NCI-H460 (cell line): ENCODE results near the gene DCAF4. TPM values are rescaled to one million over a fixed set of nuclear protein-coding genes. Genes with fewer than 3 reads are reported as not detected.

ENCODE experiments used
- DNase-seq: peaks from one replicate; pipeline ENCODE4 v3.0.0-alpha.2; 2016; ENCODE audit warnings: low read depth; ENCODE audit errors: extremely low read depth
- total RNA-seq: library from RNA; depleted of rRNA; stranded (reverse); fragments of >200 nt; shearing (Covaris generic); gene quantifications from 2 replicates; pipeline ENCODE4 v1.2.3, GENCODE V29; 2014

DCAF4 gene
- total RNA-seq, 1 experiment from 2014 or later = 18.8 TPM

DNA sequence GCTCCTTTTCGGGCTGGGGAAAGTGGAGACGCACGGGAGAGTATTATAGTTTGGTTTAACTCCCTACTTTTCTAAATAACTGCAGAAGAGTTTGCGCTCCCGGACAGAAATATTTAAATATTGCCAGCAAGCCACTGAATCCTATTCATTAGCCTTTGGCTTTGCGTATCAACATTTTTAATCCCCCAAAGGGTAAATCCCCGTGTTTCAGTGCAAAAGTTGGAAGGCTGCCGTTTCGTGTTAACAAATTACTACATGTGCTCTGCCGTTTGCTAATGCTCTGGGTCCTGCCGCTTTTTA lies 32.0 kb upstream of the DCAF4 start:
- DNase-seq = no peak

DNA sequence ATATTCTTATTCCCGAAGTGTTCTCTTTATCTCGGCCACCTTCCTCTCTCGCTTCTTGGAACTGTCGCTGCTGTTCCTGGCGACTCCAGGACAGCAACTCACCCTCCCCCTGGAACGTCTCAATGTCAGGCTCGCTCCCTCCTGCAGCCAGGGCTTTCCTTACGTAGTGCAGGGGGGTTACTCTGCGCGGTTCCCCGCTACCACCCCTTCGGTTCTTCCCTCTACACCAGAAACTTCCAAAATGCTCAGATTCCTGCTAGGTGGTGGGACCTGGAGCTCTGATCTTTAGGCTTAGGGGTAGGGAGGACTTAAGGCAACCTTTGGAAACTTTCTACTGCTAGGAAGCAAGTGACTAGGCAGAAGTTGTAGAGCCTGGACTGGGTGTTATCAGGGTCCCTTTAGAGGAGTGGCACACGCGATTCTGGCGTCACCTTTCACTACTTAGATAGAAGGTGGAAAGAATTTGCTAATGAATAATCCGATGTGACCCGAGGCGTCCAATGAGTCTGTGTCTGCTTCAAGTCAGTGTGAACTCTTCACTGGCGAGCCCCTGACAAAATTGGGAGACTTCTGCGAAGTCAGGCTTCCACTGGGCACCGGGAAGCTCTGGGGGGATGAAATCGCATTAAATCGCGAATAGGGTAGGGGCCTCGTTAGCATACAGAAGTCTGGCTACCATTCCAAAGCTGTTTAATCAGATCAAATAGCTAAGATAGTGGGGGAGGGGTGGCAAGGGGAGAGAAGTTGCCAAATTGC lies 31.5 kb upstream of the DCAF4 start:
- no peak for DNase-seq

DNA sequence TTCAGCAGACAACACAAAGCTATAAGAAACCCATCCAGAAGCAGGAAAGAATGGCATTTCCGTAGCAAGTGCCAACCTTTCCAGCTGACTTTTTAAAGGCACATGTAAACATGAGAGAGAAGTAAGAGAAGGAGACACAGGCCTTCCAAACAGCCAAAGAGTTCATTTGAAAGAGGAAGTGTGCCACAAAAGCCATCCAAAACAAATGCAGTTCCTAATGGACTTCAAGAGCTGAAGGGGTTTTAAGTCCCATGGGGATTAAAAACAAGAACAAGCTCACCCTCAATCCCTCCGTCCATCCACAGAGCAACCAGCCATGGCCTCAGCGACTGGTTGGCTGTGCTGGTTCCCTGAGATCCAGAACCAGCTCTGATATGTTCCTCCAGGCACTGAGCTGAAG lies 27.8 kb upstream of the DCAF4 start:
- DNase-seq = no peak

DNA sequence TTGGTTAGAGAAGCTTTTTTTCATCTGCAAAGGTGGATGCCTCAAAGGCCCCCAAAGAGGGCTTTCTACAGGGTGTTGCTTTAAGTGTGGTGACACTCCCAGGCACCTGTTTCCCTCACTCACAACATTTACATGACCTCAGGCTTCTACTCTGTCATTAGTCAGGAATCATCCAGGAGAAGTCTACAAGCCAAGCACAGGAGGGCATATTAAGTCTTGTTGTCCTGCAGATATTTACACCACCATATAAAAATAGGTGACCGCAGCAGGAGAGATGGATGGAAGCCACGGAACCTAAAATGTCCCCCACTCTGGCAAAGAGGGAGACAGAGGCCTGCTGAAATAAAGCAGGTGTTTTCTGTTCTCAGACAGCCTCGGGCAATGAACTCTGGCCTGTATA lies 24.9 kb upstream of the DCAF4 start:
- DNase-seq = no peak

DNA sequence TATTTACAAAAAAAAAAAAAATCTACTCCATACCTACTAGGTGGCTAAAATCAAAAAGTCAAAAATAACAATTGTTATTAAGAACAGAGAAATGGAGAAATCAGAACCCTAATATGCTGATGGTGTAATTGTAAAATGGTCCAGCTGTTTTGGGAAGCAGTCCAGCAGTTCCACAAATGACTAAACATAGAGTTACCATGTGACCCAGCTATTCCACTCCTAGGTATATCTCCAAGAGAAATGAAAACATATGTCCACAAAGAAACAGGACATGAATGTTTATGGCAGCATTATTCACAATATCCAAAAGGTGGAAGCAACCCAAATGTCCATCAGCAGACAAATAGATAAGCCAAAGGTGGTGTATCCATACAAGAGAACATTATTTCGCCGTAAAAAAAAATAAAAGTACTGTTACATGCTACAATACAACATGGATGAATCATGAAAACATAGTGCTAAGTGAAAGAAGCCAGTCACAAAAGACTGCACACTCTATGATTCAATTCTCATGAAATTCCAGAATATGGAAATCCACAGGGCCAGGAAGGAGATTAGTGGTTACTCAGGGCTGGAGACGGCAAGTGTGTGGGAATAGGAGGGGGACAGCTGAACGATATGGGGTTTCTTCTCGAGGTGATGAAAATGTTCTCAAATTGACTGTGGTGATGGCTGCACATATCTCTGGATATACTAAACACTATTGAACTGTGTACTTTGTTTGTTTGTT lies 23.3 kb upstream of the DCAF4 start:
- DNase-seq = no peak

DNA sequence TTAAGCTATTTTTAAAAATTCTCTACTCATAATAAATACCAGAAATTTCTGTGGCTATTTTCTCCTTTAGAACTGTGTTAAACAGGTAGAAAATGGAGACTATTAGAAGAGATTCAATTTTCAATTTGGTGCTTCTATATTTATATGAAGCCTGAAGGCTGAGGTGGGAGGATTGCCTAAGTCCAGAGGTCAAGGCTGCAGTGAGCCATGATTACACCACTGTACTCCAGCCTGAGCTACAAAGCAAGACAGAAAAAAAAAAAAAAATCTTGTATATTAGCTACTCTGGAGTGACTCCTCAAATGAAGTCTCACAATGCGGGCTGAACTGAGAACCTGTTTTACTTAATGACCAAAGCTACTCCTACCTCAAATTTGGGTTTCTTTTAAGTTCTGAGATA lies 22.5 kb upstream of the DCAF4 start:
- DNase-seq = no peak

DNA sequence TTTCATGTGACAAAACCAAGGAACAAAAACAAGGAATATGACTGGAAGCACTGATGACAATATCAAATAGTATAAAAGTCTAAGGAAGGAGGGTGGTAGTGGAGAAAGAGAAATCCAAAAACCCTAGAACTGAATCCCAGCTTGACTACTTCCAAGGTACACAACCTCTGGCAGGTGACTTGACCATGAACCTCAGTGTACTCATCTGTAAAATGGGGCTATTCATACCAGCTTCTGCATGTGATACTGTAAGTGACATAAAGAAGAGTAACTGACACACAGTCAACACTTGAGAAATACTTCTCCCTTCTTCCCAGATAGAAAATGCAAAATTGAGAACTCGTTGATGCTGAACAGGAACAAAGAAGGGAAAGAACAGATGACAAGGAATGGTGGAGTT lies 22.0 kb upstream of the DCAF4 start:
- DNase-seq = no peak

DNA sequence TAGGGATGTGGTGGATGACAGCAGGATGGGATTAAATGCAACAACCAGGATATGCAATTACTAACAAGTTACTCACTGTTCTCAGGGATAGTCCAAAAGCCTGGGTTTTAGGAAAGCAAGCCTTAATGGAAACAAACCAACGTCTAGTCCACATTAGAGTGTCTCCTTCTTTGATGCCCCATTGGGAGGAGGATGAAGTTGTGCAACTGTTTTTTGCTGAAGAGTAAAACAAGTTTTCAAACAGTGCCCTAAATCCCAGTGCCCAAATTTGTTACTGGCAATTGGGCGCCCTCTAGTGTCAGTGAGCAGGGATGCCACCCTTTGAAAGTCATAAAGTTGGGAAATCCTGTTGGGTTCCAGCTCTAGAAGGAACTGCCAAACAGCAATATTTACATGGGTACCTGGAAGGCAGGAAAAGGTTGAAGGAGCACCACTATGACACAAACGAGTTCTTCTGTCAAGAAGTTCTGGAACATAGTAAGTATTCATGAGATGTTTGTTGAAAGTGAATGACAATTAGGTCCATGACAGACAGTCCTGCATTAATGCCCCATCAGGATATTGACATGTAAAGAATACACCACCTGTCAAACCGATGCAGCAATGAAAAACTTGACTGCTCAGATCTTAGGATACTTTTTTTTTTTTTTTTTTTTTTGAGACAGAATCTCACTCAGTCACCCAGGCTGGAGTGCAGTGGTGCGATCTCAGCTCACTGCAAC lies 21.3 kb upstream of the DCAF4 start:
- peak; percentile 54 for DNase-seq

DNA sequence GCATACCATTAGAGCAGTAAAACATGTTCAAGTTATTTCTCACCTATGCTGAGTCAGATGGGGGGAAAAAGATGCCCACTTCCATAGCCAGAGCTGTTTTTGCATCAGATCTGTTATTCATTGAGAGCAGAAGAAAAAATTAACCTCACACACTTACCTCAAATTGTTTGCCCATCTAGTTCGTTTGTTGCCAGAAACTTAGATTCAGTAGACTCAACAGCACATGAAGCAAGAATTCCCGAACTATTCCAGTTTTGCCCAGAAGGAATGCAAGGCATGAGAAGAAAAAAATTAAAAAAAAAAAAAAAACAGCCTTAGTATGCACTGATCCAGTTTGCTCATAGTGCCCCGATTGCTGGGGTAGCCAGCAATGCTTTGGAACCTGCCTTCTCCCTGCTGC lies 19.9 kb upstream of the DCAF4 start:
- no peak for DNase-seq

DNA sequence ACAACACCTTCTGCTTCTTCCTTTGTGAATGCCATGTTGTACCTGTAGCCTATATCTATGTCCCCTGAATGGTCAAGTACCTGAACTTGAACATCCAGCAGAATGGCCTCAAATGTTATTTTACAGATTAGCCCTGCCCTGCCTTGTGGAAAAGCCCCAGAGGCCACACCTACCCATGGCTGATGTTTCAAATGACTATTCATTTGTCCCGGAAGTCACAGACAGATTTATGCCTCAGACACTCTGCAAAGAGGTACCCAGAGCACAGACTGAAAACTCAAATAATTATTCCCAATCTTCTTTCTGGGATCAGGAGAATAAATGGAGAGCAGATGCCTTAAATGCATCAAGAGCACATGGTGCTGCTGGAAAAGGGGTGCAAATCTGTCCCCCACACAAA lies 19.4 kb upstream of the DCAF4 start:
- DNase-seq = no peak

DNA sequence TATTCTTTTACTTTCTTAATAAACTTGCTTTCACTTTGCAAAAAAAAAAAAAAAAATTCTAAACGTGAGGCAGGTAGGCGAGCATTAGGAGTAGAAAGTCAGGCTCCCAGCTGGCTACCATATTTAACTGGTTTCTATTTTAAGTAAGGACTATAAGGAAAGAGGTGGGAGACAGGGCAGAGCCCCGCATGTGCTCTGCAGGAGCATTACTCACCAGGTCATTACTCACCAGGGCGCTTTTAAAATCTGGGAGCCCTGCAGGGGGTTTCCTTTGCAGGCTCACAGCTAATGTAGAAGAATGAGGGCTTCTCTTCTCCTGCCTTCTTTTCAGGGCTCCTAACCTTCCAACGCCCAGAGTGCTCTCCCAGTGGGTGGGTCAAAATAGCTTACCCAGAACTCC lies 18.4 kb upstream of the DCAF4 start:
- no peak for DNase-seq

DNA sequence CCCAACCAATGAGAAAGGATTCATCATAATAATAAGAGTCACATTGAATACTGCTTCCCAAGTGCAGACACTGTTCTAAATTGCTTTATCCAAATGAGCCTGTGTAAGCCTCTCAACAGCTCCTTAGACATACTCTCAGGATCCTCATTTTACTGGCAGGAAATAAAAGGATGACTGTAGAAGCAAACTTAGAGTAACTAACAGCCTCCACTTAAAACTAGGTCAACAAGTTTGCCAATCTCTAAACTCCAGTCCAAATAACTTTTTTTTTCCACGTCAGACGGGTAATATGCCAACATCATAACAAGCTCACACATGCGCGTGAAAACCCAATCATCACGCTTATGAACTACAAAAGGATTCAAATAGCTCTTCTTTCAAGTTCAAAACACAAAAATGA lies 17.1 kb upstream of the DCAF4 start:
- no peak for DNase-seq

DNA sequence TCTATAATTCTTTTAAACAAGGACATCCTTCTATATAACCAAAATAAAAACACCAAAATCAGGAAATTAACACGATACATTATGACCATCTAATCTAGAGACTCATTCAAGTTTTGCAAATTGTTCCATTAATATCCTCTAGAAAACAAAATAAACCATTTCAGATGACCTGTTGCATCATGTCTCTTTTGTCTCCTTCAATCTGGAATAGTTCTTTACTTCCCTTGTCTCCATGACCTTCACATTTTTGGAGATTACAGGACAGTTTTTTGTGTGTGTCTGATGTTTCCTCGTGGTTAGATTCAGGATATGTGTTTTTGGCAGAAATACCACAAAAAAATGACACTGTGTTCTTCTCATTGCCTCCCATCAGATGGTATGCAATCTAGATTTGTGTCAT lies 12.5 kb upstream of the DCAF4 start:
- DNase-seq = no peak

DNA sequence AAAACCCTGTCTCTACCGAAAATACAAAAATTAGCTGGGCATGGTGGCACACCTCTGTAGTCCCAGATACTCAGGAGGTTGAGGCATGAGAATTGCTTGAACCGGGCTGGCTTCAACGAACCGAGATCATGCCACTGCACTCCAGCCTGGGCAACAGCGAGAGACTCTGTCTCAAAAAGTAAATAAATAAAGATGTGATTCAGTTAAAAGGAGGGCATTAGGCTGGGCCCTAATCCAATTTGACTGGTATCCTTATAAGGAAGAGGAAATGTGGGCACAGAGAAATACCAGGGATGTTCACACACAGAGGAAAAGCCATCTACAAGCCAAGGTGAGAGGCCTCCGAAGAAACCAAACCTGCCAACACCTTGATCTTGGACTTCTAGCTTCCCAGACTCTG lies 10.1 kb upstream of the DCAF4 start:
- DNase-seq = no peak

DNA sequence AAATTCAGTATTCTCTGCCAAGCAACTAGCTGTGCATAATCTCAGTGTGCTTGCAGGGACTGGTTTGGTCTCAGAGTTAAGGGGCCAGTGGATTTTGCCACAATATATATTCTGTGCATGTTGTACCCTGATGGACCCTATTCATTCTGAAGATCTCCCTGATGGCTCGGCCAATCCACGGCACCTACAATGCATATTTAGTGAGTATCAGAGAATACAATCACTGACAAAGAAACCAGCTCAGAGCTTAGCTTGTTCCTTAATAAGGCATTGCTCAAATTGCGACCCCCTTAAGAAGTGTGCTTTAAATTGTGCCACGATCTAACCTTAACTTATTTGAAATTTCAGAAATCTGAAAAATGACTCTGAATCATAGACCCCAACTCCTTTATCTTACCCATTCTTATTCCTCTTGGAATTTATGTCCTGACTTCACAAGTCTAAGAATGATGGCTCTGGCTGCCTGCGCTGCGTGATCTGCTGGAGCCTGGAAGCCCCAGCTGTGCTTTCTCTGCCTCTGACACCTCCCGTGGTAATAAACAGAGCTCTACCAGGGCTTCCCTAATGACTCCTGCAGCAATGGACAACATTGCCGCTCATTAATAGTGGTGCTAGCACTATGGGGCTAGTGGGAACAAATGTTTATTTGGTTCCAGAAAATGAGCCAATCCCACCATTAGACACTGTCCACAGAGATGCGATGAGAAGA lies 9.0 kb upstream of the DCAF4 start:
- DNase-seq = no peak

DNA sequence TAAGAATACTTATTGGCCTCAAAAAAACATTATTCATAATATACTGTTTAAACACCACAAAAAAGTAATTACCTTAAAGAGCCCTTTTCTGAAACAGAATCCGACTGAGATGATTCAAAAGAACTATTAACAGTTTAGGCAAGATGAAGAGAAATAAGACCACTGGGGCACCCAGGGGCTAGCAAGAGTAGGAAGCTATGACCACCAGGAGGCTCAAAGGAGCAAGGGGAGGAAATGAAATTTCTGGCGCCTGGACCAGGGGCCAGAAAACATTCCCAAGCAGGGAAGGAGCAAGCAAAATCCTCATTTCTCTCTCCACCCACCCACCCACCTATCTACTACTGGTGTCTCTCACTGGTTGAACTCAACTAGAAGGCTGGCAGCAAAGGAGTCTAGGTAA lies 6.3 kb upstream of the DCAF4 start:
- no peak for DNase-seq

DNA sequence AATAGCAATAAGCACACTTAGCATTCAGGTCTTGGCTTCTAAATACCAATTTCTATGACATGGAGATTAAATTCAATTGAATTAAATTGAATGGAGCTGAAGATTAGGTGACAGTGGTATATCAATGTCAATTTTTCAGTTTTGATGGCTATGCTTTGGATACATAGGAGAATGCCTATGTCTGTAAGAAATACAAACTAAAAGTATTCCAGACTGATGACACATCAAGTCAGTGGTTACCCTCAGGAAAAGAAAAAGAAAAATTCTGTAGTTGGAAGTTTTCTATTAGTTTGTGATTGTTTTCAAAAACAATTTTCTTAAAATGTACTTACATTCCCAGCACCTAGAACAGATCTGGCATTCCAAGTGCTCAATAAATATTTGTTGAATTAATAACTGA lies 4.9 kb upstream of the DCAF4 start:
- DNase-seq = no peak

DNA sequence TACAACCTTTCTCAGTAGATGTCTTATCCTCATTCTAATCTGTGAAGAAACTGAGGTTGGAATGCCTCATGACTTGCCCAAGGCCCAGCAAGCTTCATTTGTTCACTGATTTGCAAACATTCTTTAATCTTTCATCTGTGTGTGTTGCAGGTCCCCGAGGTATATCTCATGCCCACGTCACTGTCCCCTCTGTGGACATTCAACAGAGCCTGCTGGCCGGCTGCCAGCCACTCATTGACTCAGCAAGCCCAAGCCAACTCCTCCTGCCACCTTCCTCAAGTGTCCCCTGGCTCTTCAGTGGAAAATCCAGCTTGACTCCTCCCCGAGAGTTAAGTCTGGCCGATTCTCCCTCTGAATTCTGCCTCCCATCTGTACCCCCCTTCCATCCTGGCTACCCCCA lies 1.9 kb upstream of the DCAF4 start:
- DNase-seq = no peak

DNA sequence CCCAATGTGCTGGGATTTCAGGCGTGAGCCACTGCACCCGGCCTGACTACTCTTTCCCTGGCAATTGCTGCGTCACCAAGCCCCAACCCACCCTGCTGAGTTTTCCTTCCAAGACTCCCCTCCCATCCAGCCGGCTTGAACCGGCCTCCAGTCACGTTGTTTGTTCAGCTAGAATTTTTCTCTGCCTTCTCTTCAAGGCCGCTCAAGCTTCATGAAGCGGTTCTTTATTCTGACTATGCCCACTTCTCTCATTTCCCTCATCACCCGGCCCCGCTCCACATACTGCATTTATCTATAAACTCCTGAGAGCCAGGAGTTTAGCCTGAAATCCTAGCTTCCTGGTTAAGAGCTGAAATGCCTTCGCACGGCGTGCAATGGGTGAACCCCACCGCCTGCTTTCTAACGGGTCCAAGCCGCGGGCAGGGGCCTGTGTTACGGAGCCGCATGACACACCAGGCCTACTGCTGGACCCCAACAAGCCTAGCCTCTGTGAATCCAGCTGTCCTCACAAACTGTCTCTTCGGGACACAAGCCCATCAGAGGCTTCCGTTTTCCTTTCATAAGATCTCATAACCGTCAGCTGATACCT lies 999 bp upstream of the DCAF4 start:
- no peak for DNase-seq

DNA sequence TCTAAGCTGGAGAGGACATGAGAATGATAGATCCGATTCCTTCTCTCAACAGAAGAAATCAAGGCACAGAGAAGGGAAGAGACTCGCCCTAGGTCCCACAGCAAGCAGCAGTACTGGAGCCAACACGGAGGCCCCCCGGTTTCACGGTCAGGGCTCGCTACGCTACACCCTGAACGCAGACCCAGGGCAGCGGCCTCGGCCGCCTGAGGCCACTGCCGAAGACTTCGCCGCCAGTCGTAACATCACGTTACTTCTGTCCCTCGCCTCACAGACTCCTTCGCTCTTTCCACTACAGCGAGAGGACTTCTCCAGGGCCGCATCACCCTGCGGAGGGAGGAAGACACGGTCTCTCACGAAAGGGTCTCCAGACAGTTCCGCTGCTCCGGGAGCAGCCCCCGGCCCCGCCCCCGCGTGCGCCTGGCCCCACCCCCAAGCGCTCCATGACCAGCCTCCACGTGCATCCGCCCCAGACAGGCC lies 411 bp upstream of the DCAF4 start:
- no peak for DNase-seq

DNA sequence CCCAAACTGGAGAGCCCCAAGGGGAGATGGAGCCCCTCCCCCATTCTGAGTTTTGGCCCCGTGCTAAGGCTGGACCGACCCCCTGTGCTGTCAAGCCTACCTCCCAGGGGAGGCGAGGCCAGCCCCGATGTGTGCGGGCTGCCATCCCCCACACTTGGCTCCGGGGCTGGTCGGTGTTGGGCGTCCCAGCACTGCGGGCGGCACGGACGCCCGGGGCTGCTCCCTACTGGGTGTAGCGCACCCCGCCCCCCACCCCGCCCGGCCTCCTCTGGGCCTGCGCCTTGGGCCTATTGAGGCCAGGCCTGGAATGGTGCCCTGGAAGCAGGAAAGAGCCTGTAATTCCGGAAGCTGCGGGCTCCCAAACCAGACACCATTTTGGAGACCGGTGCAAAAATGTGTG lies 2.6 kb downstream of the DCAF4 start:
- no peak for DNase-seq
